Measurements from ENCODE around the gene ALPG.
A peak's percentile ranks its signal among the peaks of the same experiment; 100 is the strongest.
"Not testable (repeated sequence)": the region's sequence is repeated elsewhere in the genome, so short reads cannot be mapped to it uniquely, and the experiment has no call there.

Gene ALPG

DNA sequence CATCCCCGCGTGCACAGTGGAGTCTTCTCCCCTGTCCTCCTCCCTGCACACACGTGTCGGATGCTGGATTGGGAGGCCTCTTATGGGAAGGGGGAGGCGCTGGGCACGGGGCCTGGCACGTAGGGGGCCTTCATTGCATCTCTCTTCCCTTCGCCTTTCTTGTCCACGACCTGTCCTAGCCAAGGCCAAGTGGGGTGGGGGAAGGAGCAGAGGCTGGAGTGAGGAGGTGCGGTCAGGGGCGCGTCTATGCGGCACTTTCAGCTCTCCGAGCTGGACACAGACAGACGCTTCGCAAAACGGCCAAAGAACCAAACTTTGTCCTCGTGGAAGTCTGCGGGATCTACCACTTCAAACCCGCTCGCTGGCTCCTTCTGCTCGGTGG, 13.4 kb downstream of the ALPG start:
- Histone ChIP-seq H3K27me3 (ENCODE audit: insufficient read depth, low read depth, severe bottlenecking) (peaks cover 43% of the 10 kb centered on the region), H3K27ac (no peak overlapping the region), H3K9me3 (ENCODE audit: severe bottlenecking) (no peaks in the 10 kb centered on the region), H3K4me3 (ENCODE audit: low read depth, low read length) (no peak overlapping the region), H3K36me3 (no peaks in the 10 kb centered on the region)
- DNase-seq, result no peak
- TF ChIP-seq, protein P1, sequence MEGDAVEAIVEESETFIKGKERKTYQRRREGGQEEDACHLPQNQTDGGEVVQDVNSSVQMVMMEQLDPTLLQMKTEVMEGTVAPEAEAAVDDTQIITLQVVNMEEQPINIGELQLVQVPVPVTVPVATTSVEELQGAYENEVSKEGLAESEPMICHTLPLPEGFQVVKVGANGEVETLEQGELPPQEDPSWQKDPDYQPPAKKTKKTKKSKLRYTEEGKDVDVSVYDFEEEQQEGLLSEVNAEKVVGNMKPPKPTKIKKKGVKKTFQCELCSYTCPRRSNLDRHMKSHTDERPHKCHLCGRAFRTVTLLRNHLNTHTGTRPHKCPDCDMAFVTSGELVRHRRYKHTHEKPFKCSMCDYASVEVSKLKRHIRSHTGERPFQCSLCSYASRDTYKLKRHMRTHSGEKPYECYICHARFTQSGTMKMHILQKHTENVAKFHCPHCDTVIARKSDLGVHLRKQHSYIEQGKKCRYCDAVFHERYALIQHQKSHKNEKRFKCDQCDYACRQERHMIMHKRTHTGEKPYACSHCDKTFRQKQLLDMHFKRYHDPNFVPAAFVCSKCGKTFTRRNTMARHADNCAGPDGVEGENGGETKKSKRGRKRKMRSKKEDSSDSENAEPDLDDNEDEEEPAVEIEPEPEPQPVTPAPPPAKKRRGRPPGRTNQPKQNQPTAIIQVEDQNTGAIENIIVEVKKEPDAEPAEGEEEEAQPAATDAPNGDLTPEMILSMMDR (IDR thresholded peaks at IDR 0.05; ENCODE audit: low read depth, low read length), result no peak

DNA sequence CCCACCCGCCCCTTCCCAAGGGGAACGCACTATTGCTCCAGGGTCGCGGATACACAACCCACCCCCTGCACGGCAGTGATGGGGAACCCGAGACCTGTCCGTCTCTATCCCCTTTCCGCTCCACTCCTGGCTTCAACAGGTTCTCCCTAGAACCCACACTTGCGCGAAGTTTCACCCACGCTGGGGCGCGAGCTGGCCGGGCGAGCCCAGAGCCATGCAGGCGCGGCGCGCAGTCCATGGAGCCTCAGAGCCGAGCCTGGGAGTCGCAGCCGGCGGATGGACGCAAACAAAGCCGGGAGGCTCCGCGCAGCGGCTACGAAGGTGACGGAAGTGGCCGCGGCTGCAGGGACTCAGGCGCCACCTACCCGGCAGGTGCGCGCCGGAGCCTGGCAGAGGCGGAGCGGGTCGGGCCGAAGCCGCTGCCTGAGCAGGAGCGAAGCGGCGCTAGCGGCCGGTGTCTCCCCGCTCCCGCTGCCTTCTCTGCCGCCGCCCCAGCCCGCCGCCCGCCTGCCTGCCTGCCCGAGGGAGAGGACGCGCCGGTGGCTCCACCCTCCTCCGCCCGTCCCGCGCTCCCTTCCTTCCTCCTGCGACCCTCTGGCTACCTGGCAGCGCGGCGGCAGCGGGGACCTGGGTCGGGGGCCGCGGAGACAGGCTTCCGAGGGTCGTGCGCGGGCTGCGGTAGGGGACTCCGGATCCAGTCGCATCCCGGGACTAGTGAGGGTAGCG, 14.0 kb downstream of the ALPG start:
- H3K27ac ChIP-seq, result no peak overlapping the region
- H3K36me3 ChIP-seq, result no peaks in the 10 kb centered on the region
- peaks cover 43% of the 10 kb centered on the region for H3K27me3 ChIP-seq (ENCODE audit: insufficient read depth, low read depth, severe bottlenecking)
- TF ChIP-seq, protein P1 (IDR thresholded peaks at IDR 0.05; ENCODE audit: low read depth, low read length), result no peak
- DNase-seq, result no peak
- H3K4me3 ChIP-seq (ENCODE audit: low read depth, low read length), result peak overlapping the region; percentile 30
- H3K9me3 ChIP-seq (ENCODE audit: severe bottlenecking), result no peaks in the 10 kb centered on the region

DNA sequence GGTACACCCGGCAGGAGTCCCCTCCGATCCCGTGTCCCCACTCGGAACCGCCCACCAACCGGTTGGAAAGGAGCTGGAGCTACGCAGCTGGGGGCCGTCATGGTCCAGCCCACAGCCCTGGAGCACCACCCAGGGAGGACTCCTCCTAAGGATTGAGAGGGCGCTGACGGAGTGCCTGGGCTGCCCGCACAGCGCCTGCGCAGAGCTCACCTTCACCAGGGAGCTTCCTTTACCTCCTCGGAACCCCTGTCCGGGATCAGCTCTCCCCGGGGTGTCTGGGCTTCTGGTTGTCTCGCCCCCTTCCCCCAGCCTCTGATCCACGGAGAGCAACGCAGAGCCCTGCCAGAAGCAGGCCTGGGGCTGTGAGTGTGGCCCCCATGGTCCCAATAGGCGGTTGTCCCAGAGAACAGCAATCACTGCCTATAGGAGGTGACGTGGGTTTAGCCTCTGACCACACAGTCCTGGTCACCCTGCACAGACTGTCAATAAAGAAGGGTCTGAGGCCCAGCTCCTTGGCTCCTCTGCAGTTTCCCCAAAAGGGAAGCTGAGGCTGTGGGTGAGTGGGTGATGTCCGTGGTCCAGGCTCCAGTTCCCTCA, 14.6 kb downstream of the ALPG start:
- no peak overlapping the region for H3K4me3 ChIP-seq (ENCODE audit: low read depth, low read length)
- peaks cover 43% of the 10 kb centered on the region for H3K27me3 ChIP-seq (ENCODE audit: insufficient read depth, low read depth, severe bottlenecking)
- no peak for DNase-seq
- TF ChIP-seq, protein P1 (IDR thresholded peaks at IDR 0.05; ENCODE audit: low read depth, low read length), result no peak
- H3K9me3 ChIP-seq (ENCODE audit: severe bottlenecking), result no peaks in the 10 kb centered on the region
- no peak overlapping the region for H3K27ac ChIP-seq
- no peaks in the 10 kb centered on the region for H3K36me3 ChIP-seq

DNA sequence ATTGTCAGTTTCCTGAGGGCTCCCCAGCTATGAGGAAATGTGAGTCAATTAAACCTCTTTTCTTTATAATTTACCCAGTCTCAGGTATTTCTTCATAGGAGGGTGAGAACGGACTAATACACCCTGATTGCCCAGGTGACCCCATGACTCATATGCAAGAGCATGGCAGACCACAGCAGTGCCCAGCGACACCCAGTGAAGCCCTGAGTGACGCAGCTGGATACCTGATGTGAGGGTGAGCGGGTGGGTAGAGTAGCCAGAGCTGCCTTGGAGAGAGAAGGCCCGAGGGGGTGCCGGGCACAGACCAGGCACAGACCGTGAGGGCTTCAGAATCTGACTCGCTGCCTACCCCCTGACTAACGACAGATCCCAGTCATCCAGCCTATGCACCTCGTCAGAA, 15.4 kb downstream of the ALPG start:
- Histone ChIP-seq H3K9me3 (ENCODE audit: severe bottlenecking) (no peaks in the 10 kb centered on the region), H3K36me3 (no peaks in the 10 kb centered on the region), H3K27me3 (ENCODE audit: insufficient read depth, low read depth, severe bottlenecking) (peaks cover 43% of the 10 kb centered on the region), H3K27ac (no peak overlapping the region), H3K4me3 (ENCODE audit: low read depth, low read length) (no peak overlapping the region)
- DNase-seq, result no peak
- TF ChIP-seq, protein P1 (IDR thresholded peaks at IDR 0.05; ENCODE audit: low read depth, low read length), result no peak

DNA sequence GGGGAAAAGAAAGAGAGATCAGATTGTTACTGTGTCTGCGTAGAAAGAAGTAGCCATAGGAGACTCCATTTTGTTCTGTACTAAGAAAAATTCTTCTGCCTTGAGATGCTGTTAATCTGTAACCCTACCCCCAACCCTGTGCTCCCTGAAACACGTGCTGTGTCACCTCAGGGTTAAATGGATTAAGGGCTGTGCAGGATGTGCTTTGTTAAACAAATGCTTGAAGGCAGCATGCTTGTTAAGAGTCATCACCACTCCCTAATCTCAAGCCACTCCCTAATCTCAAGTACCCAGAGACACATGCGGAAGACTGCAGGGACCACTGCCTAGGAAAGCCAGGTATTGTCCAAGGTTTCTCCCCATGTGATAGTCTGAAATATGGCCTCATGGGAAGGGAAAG, 16.4 kb downstream of the ALPG start:
- peaks cover 42% of the 10 kb centered on the region for H3K27me3 ChIP-seq (ENCODE audit: insufficient read depth, low read depth, severe bottlenecking)
- H3K36me3 ChIP-seq; DNase-seq; H3K27ac ChIP-seq; H3K4me3 ChIP-seq (ENCODE audit: low read depth, low read length); H3K9me3 ChIP-seq (ENCODE audit: severe bottlenecking): not testable (repeated sequence)

DNA sequence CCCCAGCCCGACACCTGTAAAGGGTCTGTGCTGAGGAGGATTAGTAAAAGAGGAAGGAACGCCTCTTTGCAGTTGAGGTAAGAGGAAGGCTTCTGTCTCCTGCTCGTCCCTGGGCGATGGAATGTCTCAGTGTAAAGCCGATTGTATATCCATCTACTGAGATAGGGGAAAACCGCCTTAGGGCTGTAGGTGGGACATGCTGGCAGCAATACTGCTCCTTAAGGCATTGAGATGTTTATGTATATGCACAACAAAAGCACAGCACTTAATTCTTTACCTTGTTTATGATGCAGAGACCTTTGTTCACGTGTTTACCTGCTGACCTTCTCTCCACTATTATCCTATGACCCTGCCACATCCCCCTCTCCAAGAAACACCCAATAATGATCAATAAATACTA, 16.8 kb downstream of the ALPG start:
- peaks cover 38% of the 10 kb centered on the region for H3K27me3 ChIP-seq (ENCODE audit: insufficient read depth, low read depth, severe bottlenecking)
- not testable (repeated sequence) for DNase-seq; H3K4me3 ChIP-seq (ENCODE audit: low read depth, low read length); H3K27ac ChIP-seq; H3K9me3 ChIP-seq (ENCODE audit: severe bottlenecking); H3K36me3 ChIP-seq
